ENCODE results near the gene TWIST2. TPM values are rescaled to one million over a fixed set of nuclear protein-coding genes. Genes with fewer than 3 reads are reported as not detected.

TWIST2 gene
- total RNA-seq, 2 donors from 2014 or later: 41.4 to 62.1 TPM

DNA sequence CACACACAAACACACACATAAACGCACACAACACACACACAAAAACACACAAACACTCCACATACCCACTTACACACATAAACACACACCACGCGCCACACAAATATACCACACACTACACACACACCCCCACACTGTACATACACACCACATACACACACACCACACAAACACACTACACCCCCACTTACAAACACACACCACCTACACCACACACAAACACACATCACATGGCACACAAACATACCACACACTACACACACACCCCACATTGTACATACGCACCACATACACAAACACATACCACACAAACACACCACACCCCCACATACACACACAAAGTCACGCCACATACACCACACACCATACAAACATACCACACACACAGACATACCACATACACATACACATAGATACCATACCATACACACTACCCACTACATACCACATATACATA is 59.9 kb downstream of the TWIST2 start:
- no peak for ATAC-seq (ENCODE audit: insufficient number of reproducible peaks, low FRiP score, low read depth)
- H3K4me1 ChIP-seq (ENCODE audit: control insufficient read depth in 1 of 2, low read depth in 2 of 2): no peaks in the 10 kb centered on the region
- TF ChIP-seq, protein P1, sequence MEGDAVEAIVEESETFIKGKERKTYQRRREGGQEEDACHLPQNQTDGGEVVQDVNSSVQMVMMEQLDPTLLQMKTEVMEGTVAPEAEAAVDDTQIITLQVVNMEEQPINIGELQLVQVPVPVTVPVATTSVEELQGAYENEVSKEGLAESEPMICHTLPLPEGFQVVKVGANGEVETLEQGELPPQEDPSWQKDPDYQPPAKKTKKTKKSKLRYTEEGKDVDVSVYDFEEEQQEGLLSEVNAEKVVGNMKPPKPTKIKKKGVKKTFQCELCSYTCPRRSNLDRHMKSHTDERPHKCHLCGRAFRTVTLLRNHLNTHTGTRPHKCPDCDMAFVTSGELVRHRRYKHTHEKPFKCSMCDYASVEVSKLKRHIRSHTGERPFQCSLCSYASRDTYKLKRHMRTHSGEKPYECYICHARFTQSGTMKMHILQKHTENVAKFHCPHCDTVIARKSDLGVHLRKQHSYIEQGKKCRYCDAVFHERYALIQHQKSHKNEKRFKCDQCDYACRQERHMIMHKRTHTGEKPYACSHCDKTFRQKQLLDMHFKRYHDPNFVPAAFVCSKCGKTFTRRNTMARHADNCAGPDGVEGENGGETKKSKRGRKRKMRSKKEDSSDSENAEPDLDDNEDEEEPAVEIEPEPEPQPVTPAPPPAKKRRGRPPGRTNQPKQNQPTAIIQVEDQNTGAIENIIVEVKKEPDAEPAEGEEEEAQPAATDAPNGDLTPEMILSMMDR (IDR thresholded peaks at IDR 0.05): no peak
- H3K36me3 ChIP-seq: no peaks in the 10 kb centered on the region
- no peaks in the 10 kb centered on the region for H3K9me3 ChIP-seq
- no peaks in the 10 kb centered on the region for H3K27me3 ChIP-seq (replicated peaks; ENCODE audit: insufficient read depth)
- no peak for DNase-seq (ENCODE audit: low spot score)
- H3K4me3 ChIP-seq: no peak overlapping the region
- H3K27ac ChIP-seq: no peak overlapping the region

DNA sequence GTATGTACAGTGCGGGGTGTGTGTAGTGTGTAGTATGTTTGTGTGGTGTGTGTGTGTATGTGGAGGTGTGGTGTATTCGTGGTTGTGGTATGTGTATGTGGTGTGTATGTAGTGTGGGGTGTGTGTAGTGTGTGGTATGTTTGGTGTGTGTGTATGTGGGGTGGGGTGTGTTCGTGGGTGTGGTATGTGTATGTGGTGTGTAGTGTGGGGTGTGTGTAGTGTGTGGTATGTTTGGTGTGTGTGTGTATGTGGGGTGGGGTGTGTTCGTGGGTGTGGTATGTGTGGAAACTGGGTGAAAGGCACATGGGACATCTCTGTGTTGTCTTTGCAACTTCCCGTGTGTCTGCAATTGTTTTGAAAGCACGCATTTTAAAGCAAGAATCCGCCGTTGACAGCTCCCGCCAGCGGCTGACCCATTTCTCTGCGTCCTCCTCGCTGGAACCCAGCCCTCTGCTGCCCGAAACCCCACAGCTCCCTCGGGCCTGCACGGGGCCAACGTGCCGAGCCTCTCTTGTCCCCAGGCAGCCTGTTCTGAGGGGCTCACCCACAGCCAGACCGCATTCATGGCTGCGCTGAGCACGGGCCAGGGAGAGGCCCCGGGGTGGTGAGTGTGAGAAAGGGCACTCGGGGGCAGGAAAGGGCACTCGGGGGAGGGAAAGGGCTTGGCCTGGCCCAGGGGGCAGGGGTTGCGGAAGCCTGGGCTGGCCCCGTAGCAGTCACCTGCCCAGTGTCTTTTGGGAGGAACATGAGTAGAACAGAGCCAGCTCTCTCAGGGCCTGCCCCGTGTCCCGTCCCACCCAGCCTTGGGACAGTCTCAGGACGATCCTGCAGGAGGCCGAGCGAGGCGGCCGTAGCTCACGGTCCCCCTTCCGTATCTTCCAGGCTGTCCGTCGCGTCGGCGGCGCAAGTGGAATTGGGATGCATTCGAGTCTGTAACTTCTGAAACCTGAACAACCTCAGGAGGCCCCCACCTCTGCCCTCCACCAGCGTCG is 61.4 kb downstream of the TWIST2 start:
- no peaks in the 10 kb centered on the region for H3K36me3 ChIP-seq
- TF ChIP-seq, protein P1 (IDR thresholded peaks at IDR 0.05): no peak
- H3K9me3 ChIP-seq: no peaks in the 10 kb centered on the region
- H3K27ac ChIP-seq: no peak overlapping the region
- no peak overlapping the region for H3K4me3 ChIP-seq
- DNase-seq (ENCODE audit: low spot score) (no peak), ATAC-seq (ENCODE audit: insufficient number of reproducible peaks, low FRiP score, low read depth) (no peak)
- no peaks in the 10 kb centered on the region for H3K27me3 ChIP-seq (replicated peaks; ENCODE audit: insufficient read depth)
- no peaks in the 10 kb centered on the region for H3K4me1 ChIP-seq (ENCODE audit: control insufficient read depth in 1 of 2, low read depth in 2 of 2)

DNA sequence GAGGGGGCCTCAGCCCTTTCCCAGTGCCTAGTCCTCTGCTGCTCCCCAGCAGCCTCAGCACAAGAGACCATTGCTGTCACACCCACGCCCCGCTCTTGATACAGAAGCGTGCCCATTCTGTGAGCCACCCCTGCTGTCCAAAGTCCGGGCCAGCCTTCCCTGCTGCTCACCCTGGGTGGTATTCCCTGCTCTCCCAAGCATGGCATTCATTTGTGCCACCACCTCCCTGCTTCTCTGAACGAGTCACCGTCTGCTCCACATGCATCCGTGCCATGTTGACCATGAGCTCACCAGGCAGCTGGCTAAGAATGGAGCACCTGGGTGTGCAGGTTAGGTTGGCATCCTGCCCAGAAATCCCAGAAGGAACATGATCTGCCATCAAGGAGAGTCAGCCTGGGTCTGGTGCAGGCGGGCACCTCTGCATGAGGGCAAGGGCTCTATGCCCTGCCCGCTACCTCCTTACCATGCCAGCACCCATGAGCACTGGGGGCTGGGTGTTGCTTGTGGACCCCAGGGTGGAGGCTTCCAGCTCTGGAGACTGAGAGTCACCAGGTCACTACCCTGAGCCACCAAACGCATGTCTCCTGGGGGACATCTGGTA is 63.0 kb downstream of the TWIST2 start:
- TF ChIP-seq, protein P1 (IDR thresholded peaks at IDR 0.05): no peak
- H3K27ac ChIP-seq: no peak overlapping the region
- DNase-seq (ENCODE audit: low spot score) (no peak), ATAC-seq (ENCODE audit: insufficient number of reproducible peaks, low FRiP score, low read depth) (no peak)
- no peak overlapping the region for H3K4me3 ChIP-seq
- no peaks in the 10 kb centered on the region for H3K9me3 ChIP-seq
- H3K36me3 ChIP-seq: no peaks in the 10 kb centered on the region
- no peaks in the 10 kb centered on the region for H3K4me1 ChIP-seq (ENCODE audit: control insufficient read depth in 1 of 2, low read depth in 2 of 2)
- no peaks in the 10 kb centered on the region for H3K27me3 ChIP-seq (replicated peaks; ENCODE audit: insufficient read depth)

DNA sequence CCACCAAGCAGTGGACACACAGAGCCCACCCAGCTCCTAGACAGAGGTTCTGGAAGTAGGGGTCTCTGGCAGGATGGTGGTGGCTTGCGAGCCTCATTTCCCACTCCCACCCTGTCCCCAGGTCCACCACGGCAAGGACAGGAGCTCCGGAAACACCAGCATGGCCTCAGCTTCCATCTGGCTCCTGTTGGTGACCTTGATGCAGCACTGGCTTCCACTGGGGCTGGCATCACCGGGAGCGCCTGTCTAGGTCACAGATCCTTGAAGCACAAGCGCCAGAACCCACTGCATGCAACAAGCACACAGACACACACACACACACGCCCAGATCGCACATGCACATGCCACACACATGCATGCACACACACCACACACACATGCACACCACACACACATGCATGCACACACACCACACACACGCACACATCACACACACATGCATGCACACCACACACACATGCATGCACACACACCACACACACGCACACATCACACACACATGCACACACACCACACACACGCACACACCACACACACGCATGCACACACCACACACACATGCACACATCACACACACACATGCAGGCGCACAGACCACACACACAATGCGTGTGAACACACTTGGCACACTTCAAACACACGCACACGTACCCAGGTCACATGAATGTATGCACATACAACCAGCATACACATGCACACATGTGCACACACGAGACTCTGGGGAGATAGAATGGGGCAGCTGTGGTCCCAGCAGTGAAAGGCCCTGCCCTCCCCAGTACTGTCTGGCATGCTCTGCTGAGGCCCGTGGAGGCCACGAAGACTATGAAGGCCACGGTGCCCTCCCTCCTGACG is 63.7 kb downstream of the TWIST2 start:
- no peaks in the 10 kb centered on the region for H3K27me3 ChIP-seq (replicated peaks; ENCODE audit: insufficient read depth)
- H3K27ac ChIP-seq: no peak overlapping the region
- no peaks in the 10 kb centered on the region for H3K9me3 ChIP-seq
- no peak for ATAC-seq (ENCODE audit: insufficient number of reproducible peaks, low FRiP score, low read depth)
- DNase-seq (ENCODE audit: low spot score): no peak
- no peaks in the 10 kb centered on the region for H3K4me1 ChIP-seq (ENCODE audit: control insufficient read depth in 1 of 2, low read depth in 2 of 2)
- no peaks in the 10 kb centered on the region for H3K36me3 ChIP-seq
- H3K4me3 ChIP-seq: no peak overlapping the region
- TF ChIP-seq, protein P1 (IDR thresholded peaks at IDR 0.05): no peak

Data from thoracic aorta (tissue), 2 donors.